Measurements from ENCODE around the gene IGSF21. TPM values are rescaled to one million over a fixed set of nuclear protein-coding genes. Genes with fewer than 3 reads are reported as not detected.

The IGSF21 gene
- total and polyA plus RNA-seq, 2 of the 4 experiments (the other 2 are of a cell fraction) = not detected

- ATAC-seq (ENCODE audit: low read depth) (no peak), DNase-seq (no peak)
- no peaks in the 10 kb centered on the region for H3K4me1 ChIP-seq (ENCODE audit: control insufficient read depth, insufficient read depth, low read length)
- no peak overlapping the region for H3K23ac ChIP-seq (ENCODE audit: low read depth, low read length)
- H3K27ac ChIP-seq (ENCODE audit: insufficient read depth, low read length) = no peak overlapping the region
- H3K4me3 ChIP-seq (ENCODE audit: insufficient read depth, low read depth, low read length) = no peak overlapping the region
- no peak overlapping the region for H4K8ac ChIP-seq (ENCODE audit: low read depth in 2 of 2, low read length in 2 of 2)
- no peak overlapping the region for H2AFZ ChIP-seq (replicated peaks; ENCODE audit: low read length, poor library complexity)
- in situ Hi-C loops (cut with MboI; ENCODE audit: low sequenced_read_pairs) = no loop called here
- BruUV-seq (replicated peaks) = no TSS peak
- intact Hi-C loops (cut with micrococcal nuclease) = no loop called here
- no peaks in the 10 kb centered on the region for H3K9me1 ChIP-seq (ENCODE audit: insufficient read depth, low read length)
- H3K4me2 ChIP-seq (ENCODE audit: low read depth, low read length) = no peak overlapping the region
- H4K5ac ChIP-seq (ENCODE audit: low read depth, low read length) = no peak overlapping the region
- H2AK5ac ChIP-seq (ENCODE audit: low read depth, low read length) = no peak overlapping the region
- no peak overlapping the region for H3K9ac ChIP-seq (ENCODE audit: low read depth, low read length)
- no peak overlapping the region for H2BK5ac ChIP-seq (ENCODE audit: low read depth, low read length, poor library complexity, severe bottlenecking)
- peaks cover 3% of the 10 kb centered on the region; the same call in 1 of the 2 replicates for H3K27me3 ChIP-seq (ENCODE audit: control insufficient read depth, insufficient read depth, low read length)
- ChIA-PET CTCF (no interaction called here), POLR2A (ENCODE audit: unreplicated experiment) (no interaction called here)
- H2BK20ac ChIP-seq (ENCODE audit: low read depth, low read length) = no peak overlapping the region
- TF ChIP-seq RFX5 (IDR thresholded peaks at IDR 0.05; ENCODE audit: low read depth, low read length) = no peak
- no peak for TF ChIP-seq MAFK (IDR thresholded peaks at IDR 0.05; ENCODE audit: low read depth, low read length)
- TF ChIP-seq MXI1 (IDR thresholded peaks at IDR 0.05; ENCODE audit: borderline replicate concordance, low read depth, low read length) = no peak
- TF ChIP-seq MAZ (IDR thresholded peaks at IDR 0.05; ENCODE audit: borderline replicate concordance, low read depth, low read length) = no peak
- TF ChIP-seq POLR2A (IDR thresholded peaks at IDR 0.05; ENCODE audit: low read depth, low read length) = no peak
- H3K18ac ChIP-seq (ENCODE audit: low read depth, low read length) = no peak overlapping the region
- H4K91ac ChIP-seq (ENCODE audit: insufficient read depth, low read depth, low read length) = no peak overlapping the region
- peak overlapping the region; percentile 76 for H2AK9ac ChIP-seq (replicated peaks; ENCODE audit: low read depth, low read length, poor library complexity)
- no peak overlapping the region for H3K56ac ChIP-seq (ENCODE audit: extremely low read depth, insufficient read depth, low read length)
- H2BK120ac ChIP-seq (ENCODE audit: low read depth, low read length) = no peak overlapping the region
- H3K36me3 ChIP-seq (ENCODE audit: control insufficient read depth, insufficient read depth, low read length) = no peaks in the 10 kb centered on the region
- no peaks in the 10 kb centered on the region for H4K20me1 ChIP-seq (ENCODE audit: insufficient read depth, low read length)
- no peak overlapping the region for H3K14ac ChIP-seq (replicated peaks; ENCODE audit: low read depth, low read length)
- H3K79me1 ChIP-seq (ENCODE audit: low read depth in 1 of 2, low read length in 2 of 2) = no peaks in the 10 kb centered on the region
- H3K4ac ChIP-seq (ENCODE audit: low read depth, low read length) = no peak overlapping the region
- H3K9me3 ChIP-seq (ENCODE audit: control insufficient read depth, insufficient read depth, low read length) = no peaks in the 10 kb centered on the region
- no peak overlapping the region for H2BK15ac ChIP-seq (ENCODE audit: low read depth, low read length)
- dilution Hi-C loops (cut with HindIII; ENCODE audit: low sequenced_read_pairs, unreplicated experiment) = no loop called here
These were observed 10.4 kb upstream of the IGSF21 start for GRCh38 chr1:18097206-18097605.

Measured in IMR-90 (cell line).